Effector memory CD4-positive, alpha-beta T cell (primary cell): ENCODE measurements around the gene LILRA5.
"Not testable (repeated sequence)": the region's sequence is repeated elsewhere in the genome, so short reads cannot be mapped to it uniquely, and the experiment has no call there.

Source experiments
- DNase-seq, 3 donors: peaks; one replicate each; pipeline ENCODE4 v3.0.0-alpha.2; 2020
- H3K27ac ChIP-seq: 2 replicates; pipeline ENCODE4 v1.7.0; 2013; ENCODE audit warnings: mild to moderate bottlenecking, low read length, moderate library complexity; ENCODE audit not compliant: insufficient read depth, poor library complexity, severe bottlenecking
- H3K27me3 ChIP-seq: replicated peaks from 2 replicates; pipeline ENCODE4 v1.7.0; 2013; ENCODE audit warnings: mild to moderate bottlenecking, low read length; ENCODE audit not compliant: insufficient read depth, control insufficient read depth, poor library complexity, severe bottlenecking
- H3K36me3 ChIP-seq: 2 replicates; pipeline ENCODE4 v1.7.0; 2013; ENCODE audit warnings: mild to moderate bottlenecking, low read length, moderate library complexity; ENCODE audit not compliant: control insufficient read depth, insufficient read depth
- H3K4me1 ChIP-seq: 2 replicates; pipeline ENCODE4 v1.7.0; 2013; ENCODE audit warnings: low read length, mild to moderate bottlenecking; ENCODE audit not compliant: control insufficient read depth, insufficient read depth, poor library complexity, severe bottlenecking
- H3K4me3 ChIP-seq: 2 replicates; pipeline ENCODE4 v1.7.0; 2013; ENCODE audit warnings: low read length, low read depth, mild to moderate bottlenecking; ENCODE audit not compliant: insufficient read depth, poor library complexity, severe bottlenecking
- H3K9me3 ChIP-seq: 2 replicates; pipeline ENCODE4 v1.7.0; 2013; ENCODE audit warnings: mild to moderate bottlenecking, low read length, moderate library complexity; ENCODE audit not compliant: control insufficient read depth

Gene LILRA5

GRCh38 chr19:54309811-54310210 is 3.2 kb downstream of the LILRA5 start:
- Histone ChIP-seq H3K36me3 (no peaks in the 10 kb centered on the region), H3K27ac (no peak overlapping the region), H3K9me3 (no peaks in the 10 kb centered on the region), H3K4me1 (no peaks in the 10 kb centered on the region), H3K4me3 (no peak overlapping the region), H3K27me3 (no peaks in the 10 kb centered on the region)
- no peak for DNase-seq

GRCh38 chr19:54307389-54308020 is 5.5 kb downstream of the LILRA5 start:
- H3K36me3 ChIP-seq: no peaks in the 10 kb centered on the region
- no peak overlapping the region for H3K27ac ChIP-seq
- no peaks in the 10 kb centered on the region for H3K9me3 ChIP-seq
- H3K4me1 ChIP-seq: peaks cover 3% of the 10 kb centered on the region
- DNase-seq: no peak
- no peaks in the 10 kb centered on the region for H3K27me3 ChIP-seq
- no peak overlapping the region for H3K4me3 ChIP-seq

DNA sequence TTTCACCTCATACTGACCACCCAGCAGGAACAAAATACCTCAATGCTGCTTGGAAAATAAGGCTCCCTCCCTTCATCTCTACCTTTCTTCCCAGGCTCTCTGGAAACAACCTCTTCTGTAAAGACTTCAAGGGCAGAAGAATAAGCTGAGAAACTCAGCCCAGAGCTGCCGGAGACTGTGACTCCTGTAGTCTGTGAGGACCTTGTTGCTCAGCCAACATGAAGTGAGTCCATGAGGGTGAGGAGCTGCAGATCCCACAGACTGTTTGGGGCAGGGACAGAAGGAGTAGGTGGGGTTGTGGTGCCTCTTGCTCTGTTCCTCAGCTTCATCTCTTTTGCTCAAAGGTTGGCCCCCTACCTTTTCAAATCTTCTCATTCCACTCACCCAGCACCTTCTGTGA is 7.8 kb downstream of the LILRA5 start:
- Histone ChIP-seq H3K4me3 (no peak overlapping the region), H3K4me1 (peaks cover 3% of the 10 kb centered on the region), H3K27ac (no peak overlapping the region), H3K36me3 (no peaks in the 10 kb centered on the region), H3K9me3 (no peaks in the 10 kb centered on the region), H3K27me3 (no peaks in the 10 kb centered on the region)
- no peak for DNase-seq

DNA sequence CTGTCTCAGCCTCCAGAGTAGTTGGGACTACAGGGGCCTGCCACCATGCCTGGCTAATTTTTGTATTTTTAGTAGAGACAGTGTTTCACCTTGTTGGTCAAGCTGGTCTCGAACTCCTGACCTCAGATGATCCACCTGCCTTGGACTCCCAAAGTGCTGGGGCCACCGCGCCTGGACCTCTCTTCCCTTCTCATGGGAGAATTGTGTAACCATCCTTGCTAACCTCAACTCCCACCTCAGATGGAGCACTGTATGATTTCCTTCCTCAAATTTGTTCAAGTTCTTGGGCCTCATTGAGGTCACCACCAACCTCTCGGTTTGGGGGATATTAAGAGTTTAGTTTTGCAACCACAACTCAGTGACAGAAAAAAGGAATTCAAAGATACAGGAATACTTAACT is 10.7 kb downstream of the LILRA5 start:
- H3K27ac ChIP-seq: no peak overlapping the region
- H3K27me3 ChIP-seq: no peaks in the 10 kb centered on the region
- no peaks in the 10 kb centered on the region for H3K9me3 ChIP-seq
- peaks cover 3% of the 10 kb centered on the region for H3K4me1 ChIP-seq
- H3K36me3 ChIP-seq: no peaks in the 10 kb centered on the region
- H3K4me3 ChIP-seq: no peak overlapping the region
- DNase-seq: no peak

DNA sequence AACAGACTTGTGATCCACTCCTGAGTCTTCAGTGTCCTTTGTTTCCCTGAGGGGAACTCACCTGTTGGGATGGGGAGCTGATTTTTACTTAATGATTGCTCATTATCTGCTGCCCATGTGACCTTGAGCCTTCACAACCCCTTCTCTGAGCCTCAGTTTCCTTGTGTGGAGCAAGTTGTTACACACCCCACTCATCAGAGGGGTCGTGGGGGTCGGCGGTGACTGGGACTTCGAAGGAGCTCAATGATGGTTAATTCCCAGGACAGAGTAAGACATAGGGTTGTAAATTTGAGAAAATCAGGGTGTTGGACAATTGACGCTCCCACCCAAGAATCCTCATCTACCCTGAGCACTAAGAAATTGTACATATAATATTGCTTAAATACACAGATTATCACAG is 13.5 kb downstream of the LILRA5 start:
- Histone ChIP-seq H3K27ac (no peak overlapping the region), H3K9me3 (no peaks in the 10 kb centered on the region), H3K4me3 (no peak overlapping the region), H3K4me1 (peaks cover 3% of the 10 kb centered on the region), H3K36me3 (no peaks in the 10 kb centered on the region), H3K27me3 (no peaks in the 10 kb centered on the region)
- no peak for DNase-seq

DNA sequence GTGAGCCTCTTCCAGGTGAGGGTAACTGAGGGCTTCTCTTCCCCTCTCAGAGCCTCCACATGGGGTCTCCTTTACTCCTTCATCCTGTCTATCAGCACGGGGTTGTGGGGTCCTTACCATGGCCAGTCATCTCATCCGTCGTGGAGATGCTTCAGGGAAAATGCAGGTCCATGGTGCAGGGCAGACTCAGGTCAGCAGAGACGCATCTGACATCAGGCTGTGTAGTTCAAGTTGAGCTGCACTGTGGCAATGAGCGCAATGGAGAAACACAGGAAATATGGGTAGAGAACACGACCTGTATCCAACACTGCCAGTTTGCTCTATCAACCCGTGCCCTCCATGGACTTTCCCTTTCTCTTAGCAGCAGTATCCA is 13.9 kb downstream of the LILRA5 start:
- DNase-seq: no peak
- H3K4me1 ChIP-seq: peaks cover 2% of the 10 kb centered on the region

GRCh38 chr19:54298357-54299125 is 14.4 kb downstream of the LILRA5 start:
- Histone ChIP-seq H3K36me3 (no peaks in the 10 kb centered on the region), H3K27me3 (no peaks in the 10 kb centered on the region), H3K9me3 (no peaks in the 10 kb centered on the region), H3K4me3 (no peak overlapping the region), H3K27ac (no peak overlapping the region), H3K4me1 (no peaks in the 10 kb centered on the region)
- DNase-seq: no peak

More for the DNA sequence above, 13.9 kb downstream of the LILRA5 start:
- H3K27me3 ChIP-seq: no peaks in the 10 kb centered on the region
- no peaks in the 10 kb centered on the region for H3K9me3 ChIP-seq
- no peak overlapping the region for H3K27ac ChIP-seq
- no peak overlapping the region for H3K4me3 ChIP-seq
- H3K36me3 ChIP-seq: no peaks in the 10 kb centered on the region

DNA sequence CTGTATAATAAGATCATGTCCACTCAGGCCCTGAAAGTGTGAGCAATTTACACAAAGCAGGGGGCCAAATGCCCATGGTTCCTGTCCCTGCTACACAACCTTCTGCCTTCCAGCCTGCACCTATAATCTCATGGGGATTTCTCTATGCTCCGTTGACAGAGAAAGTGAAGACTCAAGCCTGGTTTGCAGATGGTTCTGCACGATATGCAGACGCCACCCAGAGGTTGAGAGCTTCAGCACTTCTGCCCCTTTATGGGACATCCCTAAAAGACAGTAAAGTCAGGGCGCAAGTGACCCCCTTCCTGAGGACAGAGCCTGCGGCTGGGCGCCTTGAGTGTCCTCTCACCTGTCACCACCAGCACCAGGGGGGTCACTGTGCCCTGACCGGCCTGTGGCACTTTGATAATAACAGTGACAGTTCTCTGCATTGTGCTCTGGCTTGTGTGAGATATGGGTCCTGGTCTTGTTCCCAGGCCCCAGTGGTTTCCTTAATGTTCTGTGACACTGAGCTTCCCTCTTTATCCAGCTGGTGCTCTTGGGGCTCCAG is 15.1 kb downstream of the LILRA5 start:
- no peak overlapping the region for H3K27ac ChIP-seq
- DNase-seq: no peak
- no peaks in the 10 kb centered on the region for H3K27me3 ChIP-seq
- no peaks in the 10 kb centered on the region for H3K9me3 ChIP-seq
- H3K36me3 ChIP-seq: no peaks in the 10 kb centered on the region
- no peaks in the 10 kb centered on the region for H3K4me1 ChIP-seq
- no peak overlapping the region for H3K4me3 ChIP-seq

GRCh38 chr19:54294539-54294938 is 18.4 kb downstream of the LILRA5 start:
- no peaks in the 10 kb centered on the region for H3K4me1 ChIP-seq
- H3K36me3 ChIP-seq: no peaks in the 10 kb centered on the region
- no peak overlapping the region for H3K4me3 ChIP-seq
- no peaks in the 10 kb centered on the region for H3K9me3 ChIP-seq
- DNase-seq: no peak
- no peak overlapping the region for H3K27ac ChIP-seq
- no peaks in the 10 kb centered on the region for H3K27me3 ChIP-seq

DNA sequence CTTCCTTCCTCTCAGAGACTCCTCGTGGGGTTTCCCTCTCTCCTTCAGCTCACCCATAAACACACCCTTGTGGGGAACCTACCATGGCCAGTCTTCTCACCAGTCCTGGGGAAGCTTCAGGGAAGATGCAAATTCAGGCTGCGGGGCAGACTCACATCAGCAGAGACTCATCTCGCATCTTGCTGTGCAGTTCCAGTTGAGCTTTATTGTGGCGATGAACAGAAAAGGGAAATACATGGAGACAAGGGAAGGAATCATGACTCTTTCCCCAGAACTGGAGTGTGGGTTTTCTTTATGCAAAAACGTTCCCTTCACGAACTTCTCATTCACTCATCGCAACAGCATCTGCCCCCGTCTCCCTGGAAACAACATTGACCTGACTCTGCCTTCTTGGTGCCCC is 23.8 kb downstream of the LILRA5 start:
- not testable (repeated sequence) for H3K4me1 ChIP-seq, H3K4me3 ChIP-seq, H3K27me3 ChIP-seq, H3K36me3 ChIP-seq, H3K9me3 ChIP-seq, H3K27ac ChIP-seq, DNase-seq
